ENCODE results near the gene ANO2.

Gene ANO2

DNA sequence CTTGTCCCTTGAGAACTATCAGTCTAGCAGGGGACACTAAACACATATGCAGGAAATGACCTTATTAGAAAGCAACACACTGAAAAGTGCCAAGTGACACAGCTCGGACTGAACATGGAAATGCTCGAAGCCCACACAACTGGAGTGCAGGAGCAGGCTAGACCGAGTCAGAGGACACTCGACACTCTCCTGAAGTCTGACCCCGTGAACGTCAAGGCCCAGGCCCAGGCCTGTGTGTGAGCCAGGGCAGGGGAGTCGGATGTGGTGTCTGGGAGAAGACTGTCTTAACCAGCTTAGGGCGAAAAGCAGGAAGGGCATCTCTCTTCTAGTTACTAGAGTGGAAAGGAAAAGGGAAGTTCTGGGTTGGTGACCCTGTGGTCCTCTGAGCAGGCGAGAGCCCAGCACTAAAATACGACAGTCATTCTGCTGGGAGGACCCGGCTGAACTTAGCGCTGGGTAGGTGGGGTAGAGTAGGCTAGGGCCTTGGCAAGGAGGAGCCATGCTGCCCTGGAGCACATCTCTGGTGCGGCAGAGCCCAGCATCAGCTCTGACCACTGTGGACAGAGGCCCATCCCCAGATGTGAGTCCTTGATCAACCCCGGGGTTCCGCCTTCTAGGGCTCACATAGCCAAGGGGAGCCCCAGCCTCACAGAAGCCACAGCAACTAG is 420.2 kb downstream of the ANO2 start:
- DNase-seq, result no peak

DNA sequence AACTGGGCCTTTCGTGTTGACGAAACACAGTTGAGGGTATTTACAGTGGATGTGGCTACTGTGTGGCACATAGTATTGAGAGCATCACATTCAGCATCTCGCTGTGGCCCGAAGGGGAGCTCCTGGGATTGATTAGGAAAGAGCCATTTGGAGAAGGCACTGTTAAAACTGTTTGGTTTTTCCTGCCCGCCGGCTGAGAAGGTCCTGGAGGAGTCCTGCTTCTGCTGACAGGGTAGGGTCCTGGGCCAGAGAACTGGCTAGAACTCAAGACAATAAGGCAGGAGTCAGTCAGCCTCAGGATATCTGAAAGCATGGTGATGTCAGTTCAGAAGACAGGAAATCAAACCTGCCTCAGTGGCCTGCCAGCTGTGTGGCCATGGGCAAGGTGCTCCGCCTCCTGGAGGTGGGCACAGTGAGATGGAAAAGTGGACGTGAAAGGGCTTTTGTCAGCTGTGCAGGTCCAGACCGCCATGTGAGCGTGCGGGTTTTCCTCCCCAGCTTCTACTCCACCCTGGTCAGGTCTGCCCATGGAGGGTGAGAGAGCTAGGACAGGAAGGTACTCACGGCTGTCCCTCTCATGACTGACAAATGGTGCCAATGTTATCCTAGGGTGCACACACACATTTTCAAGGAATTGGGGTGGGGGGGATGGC is 420.8 kb downstream of the ANO2 start:
- no peak for DNase-seq

DNA sequence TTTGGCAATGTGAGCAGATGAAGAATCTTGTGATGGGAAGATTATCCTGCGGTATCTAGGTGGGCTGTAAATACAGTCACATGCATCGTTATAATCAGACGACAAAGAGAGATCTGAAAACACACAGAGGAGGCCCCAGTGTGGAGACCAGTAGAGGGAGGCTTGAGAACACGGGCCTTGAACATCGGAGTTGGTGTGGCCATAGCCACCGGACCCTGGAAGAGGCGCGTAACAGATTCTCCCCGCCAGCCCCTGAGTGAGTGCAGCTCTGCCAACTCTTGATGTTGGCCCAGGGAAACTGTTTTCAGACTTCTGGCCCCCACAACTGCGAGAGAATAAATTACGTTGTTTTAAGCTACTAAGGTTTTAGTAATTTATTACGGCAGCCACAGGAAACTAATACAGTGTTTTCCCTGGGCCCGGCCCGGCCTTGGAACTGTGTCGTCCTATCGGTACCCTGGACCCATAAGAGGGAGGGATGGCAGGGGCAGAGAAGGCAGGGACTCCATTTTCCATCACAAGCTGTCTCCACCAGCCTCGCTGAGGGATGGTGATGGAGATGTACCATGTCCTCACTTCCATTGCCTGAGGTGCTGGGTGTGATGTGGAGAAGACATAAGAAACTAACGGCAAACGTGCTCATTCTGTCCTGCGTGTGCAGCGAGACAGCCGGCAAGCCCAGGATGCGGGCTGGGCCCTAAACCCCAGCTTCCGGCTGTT is 421.5 kb downstream of the ANO2 start:
- DNase-seq, result no peak

DNA sequence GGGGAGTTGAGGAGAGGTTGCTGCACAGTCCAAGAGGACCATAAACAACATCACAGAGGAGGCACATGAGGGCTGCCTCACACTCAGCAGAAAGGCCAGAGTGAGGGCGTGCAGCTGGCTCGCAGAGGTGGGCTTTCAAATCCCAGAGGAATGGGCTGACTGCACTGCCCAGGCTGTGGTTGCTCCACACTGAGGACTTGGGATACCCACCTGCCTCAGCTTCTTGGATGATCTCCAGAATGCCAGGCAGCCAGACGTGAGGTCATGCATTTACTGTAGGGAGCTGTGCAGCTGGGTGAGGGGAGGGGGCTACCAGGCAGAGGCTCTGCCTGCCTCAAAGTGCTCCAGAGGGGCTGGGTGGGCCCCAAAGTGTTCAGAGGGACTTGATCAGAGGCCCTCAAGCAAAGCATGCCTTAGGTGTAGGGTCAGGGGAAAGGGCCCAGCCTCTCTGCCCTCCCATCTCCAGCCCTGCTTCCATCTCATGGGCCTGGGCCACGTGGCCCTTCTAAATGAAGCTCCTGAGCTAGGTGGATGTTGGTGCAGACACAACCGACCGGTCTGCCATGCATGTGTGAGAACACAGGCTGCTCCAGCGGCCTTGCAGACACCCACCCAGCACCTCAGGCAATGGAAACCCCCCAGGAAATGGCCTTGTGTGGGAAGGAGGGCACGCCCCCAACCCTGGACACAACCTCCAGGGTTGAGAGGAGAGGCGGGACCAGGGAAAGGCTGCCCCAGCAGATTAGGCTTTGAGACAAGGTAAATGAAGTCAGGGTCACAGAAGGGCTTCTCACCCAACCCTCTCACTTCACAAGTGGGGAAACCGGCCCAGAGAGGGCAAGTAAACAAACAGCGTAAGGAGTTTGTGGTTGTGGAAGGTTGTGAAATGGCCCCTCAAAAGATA is 422.4 kb downstream of the ANO2 start:
- DNase-seq, result no peak

DNA sequence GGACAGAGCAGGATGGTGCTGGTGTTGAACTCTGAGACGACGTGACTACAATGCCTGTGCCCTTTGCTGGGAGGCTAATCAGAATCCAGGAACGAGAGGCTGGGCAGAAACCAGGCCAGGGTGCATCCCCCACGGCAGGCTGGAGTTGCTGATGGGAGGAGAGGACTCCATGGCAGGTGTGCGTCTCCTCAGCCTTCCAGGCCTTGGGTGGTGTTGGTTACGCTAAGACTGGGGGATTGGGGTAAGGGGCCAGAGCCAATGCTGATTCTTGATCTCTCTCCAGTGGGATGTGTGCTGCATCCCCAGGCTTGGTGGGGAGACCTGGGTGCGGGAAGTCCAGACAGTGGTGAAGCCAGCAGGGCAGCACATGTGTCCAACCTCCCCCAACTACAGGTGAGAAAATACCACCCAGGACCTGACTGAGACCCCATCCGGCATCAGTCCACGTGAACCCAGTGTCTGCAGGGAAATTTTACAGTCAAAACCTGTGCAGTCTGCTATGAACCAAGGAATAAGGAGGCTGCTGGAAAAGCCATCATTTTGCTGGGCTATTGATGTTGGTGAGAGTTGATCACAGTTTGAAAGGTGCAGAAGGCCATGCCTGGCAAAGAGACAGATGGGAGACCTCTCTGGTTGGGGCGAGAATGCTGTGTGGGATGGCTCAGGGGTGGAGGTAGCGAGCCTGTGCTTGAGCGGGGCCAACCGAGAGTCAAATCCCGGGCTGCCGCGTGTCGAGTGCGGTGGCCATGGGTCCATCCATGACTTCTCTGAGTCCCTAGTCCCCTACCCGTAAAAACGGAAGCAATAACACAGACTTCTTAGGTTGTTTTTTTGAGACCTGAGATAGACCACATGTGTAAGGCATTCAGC is 423.4 kb downstream of the ANO2 start:
- DNase-seq, result no peak

DNA sequence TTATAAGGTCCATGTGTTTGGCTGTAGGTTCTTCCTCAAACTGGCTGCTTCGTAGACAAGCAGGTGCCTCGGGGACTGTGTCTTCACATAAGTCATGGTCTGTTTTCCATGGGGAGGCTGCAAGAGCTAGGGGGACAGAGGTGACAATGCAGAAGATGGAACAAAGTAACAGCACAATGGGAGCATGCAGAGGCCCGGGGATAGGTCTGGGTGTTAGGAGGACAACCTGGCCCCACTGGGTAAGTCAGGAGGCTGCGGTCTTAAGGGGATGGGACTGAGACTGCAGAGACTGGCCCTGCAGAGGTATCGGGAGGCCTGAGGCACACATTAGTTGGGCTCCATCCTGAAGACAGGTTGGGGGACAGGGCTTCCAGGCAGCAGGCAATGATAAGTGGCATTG is 424.2 kb downstream of the ANO2 start:
- DNase-seq, result no peak

DNA sequence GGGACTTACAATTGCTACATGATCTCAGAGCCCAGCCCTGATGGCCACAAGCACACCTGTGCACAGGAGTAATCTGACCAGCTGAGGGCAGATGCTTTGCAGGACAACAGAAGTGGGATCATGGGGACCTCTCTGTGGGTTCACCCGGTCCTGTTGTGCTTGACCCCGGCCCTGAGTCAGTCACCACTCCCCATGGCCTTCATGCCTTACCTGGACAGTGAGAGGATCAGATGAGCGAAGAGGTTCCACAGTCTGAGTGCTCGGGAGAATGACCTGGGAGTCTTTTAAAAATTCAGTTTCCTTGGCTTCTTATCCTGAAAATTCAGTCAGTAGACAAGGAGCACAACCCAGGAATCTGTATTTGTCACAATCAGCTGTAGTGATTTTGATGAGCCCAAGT is 425.0 kb downstream of the ANO2 start:
- no peak for DNase-seq

DNA sequence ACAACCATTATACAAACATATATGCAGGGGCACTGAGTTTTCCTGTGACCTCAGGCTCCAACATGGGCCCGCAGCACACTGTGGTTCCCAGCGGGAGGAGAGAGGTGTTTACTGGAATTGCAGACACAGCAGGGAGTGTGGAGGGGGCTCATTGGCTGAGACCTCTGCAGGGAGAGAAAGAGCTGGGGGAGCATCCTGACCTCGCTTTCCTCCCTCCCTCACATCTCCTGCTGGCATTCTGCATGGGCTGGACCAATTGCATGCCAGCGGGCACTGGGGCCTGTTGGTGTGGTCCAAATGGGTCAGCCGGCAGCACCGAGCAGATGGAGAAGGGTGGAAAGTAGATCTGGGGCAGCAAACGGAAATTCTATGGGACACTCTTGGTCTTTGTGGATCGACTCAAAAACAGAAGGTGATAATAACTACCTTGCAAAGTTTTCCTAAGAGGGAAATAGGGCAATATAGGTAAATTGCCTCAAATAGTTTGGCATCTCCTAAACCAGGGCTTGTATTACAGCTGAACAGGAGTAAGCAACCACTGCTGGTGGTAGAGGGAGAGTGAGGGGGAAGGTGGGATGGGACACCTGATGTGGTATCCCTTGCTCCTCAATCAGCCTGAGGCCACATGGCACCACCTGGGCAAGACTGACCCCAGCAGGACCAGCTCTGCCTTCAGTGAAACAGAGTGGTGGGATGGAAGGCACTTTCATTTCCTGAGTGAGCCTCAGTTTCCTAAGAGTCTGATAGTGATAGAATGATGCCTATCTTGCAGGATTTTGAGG is 426.3 kb downstream of the ANO2 start:
- no peak for DNase-seq

DNA sequence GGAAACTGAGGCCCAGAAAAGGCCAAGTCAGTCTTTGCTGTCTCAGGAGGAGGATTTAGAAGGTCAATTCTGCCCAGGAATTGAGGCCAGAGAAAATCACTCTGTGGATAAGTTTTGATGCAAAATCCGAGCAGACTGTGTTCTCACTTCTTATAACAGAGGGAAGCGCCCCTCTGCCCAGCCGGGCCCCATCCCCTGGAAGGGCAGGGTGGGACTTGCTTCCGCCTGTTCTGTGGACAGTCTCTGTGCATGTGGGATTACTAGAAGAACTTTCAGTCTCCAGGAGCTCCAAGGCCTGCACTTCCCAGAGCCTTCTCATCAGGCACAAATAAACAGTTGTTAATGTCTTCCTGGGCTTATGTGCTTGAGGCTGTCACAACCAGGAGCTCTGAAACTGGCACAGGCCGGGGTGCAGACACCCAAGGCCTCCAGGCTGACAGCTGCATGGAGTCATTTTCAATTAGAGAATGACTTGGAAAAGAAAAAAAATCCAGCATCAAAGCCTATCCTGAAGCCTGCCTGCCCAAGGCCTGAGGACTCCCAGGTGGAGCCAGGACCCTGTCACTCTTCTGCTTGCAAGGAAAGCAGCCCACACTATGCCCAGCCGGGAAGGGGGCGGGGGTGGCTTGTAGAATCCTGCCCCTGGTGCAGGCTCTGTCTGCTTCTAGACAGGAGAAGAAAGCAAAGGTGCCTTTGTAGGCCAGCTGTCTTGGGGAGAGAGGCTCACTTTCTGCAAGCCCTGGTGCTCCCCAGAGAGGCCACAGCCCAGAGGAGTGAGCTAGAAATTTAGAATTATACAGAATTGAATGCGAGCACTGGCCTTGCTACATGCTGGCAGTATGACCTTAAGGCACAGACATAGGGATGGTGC is 428.5 kb downstream of the ANO2 start:
- no peak for DNase-seq

DNA sequence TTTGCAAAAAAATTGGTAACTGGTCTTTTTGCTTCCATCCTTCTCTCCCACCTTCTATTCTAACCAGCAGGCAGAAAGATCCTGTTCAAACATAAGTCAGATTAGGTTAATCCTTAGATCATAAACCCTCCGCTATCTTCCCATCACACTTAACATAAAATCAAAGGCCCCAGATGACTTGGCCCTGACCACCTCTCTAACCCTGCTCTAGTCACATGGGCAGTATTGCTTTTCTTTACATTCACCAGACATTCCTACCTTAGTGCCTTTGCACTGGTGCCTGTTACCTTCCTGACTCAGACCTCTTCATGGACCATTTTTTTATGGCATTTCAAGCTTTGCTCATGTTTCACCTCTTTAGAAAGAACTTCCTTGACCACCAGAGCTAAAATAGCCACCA is 429.6 kb downstream of the ANO2 start:
- DNase-seq, result no peak

DNA sequence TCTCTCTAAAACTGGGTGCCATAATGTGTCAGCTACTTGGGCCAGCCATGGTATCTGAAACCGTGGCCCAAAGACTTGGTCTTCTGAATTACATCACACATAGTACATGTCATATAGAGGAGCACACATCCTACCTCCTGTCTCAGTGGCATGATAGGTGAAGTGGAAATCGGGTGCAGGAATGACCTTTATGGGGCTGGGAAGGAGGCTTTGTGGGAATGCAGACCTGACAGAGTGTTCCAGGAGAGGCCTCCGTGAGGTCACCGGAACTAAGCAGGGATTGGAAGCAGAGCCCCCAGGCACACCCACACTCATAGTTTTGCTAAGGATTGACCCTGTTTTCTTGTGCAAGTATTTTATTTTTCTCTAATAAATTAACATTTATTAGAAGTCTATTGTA is 430.5 kb downstream of the ANO2 start:
- DNase-seq, result no peak

DNA sequence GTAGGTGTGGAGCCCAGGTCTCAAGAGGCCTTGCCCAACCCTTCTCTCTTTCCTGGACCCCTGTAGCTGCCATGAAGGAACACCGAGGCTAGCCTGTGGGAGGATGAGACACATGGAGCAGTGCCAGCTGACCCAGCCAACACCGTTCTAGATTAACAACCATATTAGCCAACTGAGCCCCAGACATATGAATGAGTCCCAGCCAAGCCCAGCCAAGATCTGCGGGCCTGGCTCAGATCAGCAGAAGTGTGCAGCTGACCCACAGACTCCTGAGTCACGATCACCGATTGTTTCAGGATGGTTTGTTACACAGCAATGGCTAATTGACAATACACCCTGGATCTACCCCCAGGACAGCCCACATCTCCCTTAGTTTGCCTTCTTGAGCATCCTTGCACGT is 431.0 kb downstream of the ANO2 start:
- DNase-seq, result no peak

DNA sequence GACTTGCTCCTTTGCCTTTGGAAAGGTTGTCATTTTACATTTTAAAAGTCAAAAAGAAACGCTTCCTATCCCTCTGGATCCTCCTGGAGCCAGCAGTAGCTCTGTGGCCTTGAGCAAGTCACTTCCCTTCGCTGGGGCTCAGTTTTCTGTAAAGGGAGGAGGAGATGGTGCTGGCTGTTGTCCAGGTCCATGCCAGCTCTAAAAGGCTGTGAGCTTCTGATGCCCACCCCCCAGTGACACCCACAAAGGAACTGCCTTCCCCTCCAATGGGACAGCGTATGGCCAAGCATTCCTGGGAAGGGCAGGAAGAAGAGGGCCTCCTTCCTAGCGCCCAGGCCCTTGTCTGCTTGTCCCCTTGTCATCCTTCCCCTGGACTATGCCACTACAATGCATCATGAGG is 431.7 kb downstream of the ANO2 start:
- no peak for DNase-seq
